Measurements from ENCODE around the gene PAF1. TPM values are rescaled to one million over a fixed set of nuclear protein-coding genes. Genes with fewer than 3 reads are reported as not detected.
A peak's percentile ranks its signal among the peaks of the same experiment; 100 is the strongest.

PAF1 gene
- total and polyA plus RNA-seq, 2 of the 13 experiments (the other 11 are each of a cell fraction or from before 2014, with no cell fraction given), result 30.2 to 31.1 TPM

GRCh38 chr19:39411832-39412099, 20.9 kb upstream of the PAF1 start (continued):
- TF ChIP-seq ZFP91 (CRISPR knock-in tag; IDR thresholded peaks at IDR 0.05; ENCODE audit: borderline replicate concordance) (no peak), SAP130 (CRISPR knock-in tag; IDR thresholded peaks at IDR 0.05; ENCODE audit: low read depth) (peak; percentile 2; the same call in 1 of the 2 replicates), SATB2 (CRISPR knock-in tag; IDR thresholded peaks at IDR 0.05) (no peak), KLF13 (CRISPR knock-in tag; IDR thresholded peaks at IDR 0.05) (no peak), SRSF1 (optimal IDR thresholded peaks at IDR 0.05; ENCODE audit: low read depth, low read length) (no peak), RBAK (CRISPR knock-in tag; IDR thresholded peaks at IDR 0.05) (no peak), IKZF5 (CRISPR knock-in tag; IDR thresholded peaks at IDR 0.05) (no peak), ZNF333 (CRISPR knock-in tag; IDR thresholded peaks at IDR 0.05; ENCODE audit: borderline replicate concordance) (no peak), FOXC1 (CRISPR knock-in tag; IDR thresholded peaks at IDR 0.05; ENCODE audit: borderline replicate concordance) (no peak), ZNF768 (CRISPR knock-in tag; IDR thresholded peaks at IDR 0.05) (no peak), ZNF256 (CRISPR knock-in tag; conservative IDR thresholded peaks at IDR 0.05) (no peak), ZFP82 (CRISPR knock-in tag; IDR thresholded peaks at IDR 0.05; ENCODE audit: borderline replicate concordance) (no peak), TOPORS (CRISPR knock-in tag; IDR thresholded peaks at IDR 0.05) (no peak), TBL1XR1 (IDR thresholded peaks at IDR 0.05; ENCODE audit: borderline replicate concordance, low read length, partially characterized antibody) (peak; percentile 2), MZF1 (CRISPR knock-in tag; IDR thresholded peaks at IDR 0.05; ENCODE audit: borderline replicate concordance) (no peak), ZNF451 (CRISPR knock-in tag; IDR thresholded peaks at IDR 0.05) (no peak), ZNF615 (CRISPR knock-in tag; IDR thresholded peaks at IDR 0.05; ENCODE audit: borderline replicate concordance) (0 out of 2 replicates have a peak, but pooled peaks have one; percentile 68), MEIS2 (CRISPR knock-in tag; IDR thresholded peaks at IDR 0.05) (no peak), CBX1 (IDR thresholded peaks at IDR 0.05; ENCODE audit: low read depth) (no peak), ZNF180 (CRISPR knock-in tag; IDR thresholded peaks at IDR 0.05; ENCODE audit: borderline replicate concordance, low read depth) (no peak), SRF (IDR thresholded peaks at IDR 0.05; ENCODE audit: low read depth, low read length) (no peak), ZNF512 (CRISPR knock-in tag; IDR thresholded peaks at IDR 0.05) (no peak), SKIL (CRISPR knock-in tag; IDR thresholded peaks at IDR 0.05; ENCODE audit: borderline replicate concordance) (no peak; the same call in 1 of the 2 replicates), SP1 (IDR thresholded peaks at IDR 0.05) (no peak), SP1 (CRISPR knock-in tag; IDR thresholded peaks at IDR 0.05) (no peak), LCORL (IDR thresholded peaks at IDR 0.05) (no peak), LCORL (CRISPR knock-in tag; IDR thresholded peaks at IDR 0.05) (no peak), ZSCAN9 (CRISPR knock-in tag; IDR thresholded peaks at IDR 0.05; ENCODE audit: borderline replicate concordance) (no peak), ZNF543 (CRISPR knock-in tag; IDR thresholded peaks at IDR 0.05) (0 out of 2 replicates have a peak, but pooled peaks have one; percentile 32)

Measured in HepG2 (cell line).